ENCODE measurements around the gene CSF2. TPM values are rescaled to one million over a fixed set of nuclear protein-coding genes. Genes with fewer than 3 reads are reported as not detected.

CSF2 gene
- total RNA-seq, 1 experiment from 2014 or later: not detected

- no TSS peak for BruUV-seq (replicated peaks)
- H3K27me3 ChIP-seq (ENCODE audit: insufficient read depth, low read depth): peaks cover 11% of the 10 kb centered on the region; the same call in 1 of the 2 replicates
- no peak overlapping the region for H3K4me2 ChIP-seq
- intact Hi-C loops (cut with micrococcal nuclease; ENCODE audit: unreplicated experiment): no loop called here
- no peaks in the 10 kb centered on the region; the same call in 1 of the 2 replicates for H3K9me2 ChIP-seq (ENCODE audit: insufficient read depth)
- CTCF ChIA-PET: no interaction called here
- H3K36me3 ChIP-seq (ENCODE audit: low read depth): no peaks in the 10 kb centered on the region
- no peak overlapping the region for H3K27ac ChIP-seq
- no peaks in the 10 kb centered on the region for H3K9me3 ChIP-seq (ENCODE audit: insufficient read depth, low read depth)
- H3K4me1 ChIP-seq (replicated peaks; ENCODE audit: insufficient read depth): no peaks in the 10 kb centered on the region
- TF ChIP-seq EZH2 (IDR thresholded peaks at IDR 0.05; ENCODE audit: low read depth) (no peak), CTCF (conservative IDR thresholded peaks at IDR 0.05) (no peak)
- DNase-seq: no peak
- no peaks in the 10 kb centered on the region for H3K79me2 ChIP-seq (ENCODE audit: low read depth)
- no peaks in the 10 kb centered on the region for H3F3A ChIP-seq (ENCODE audit: insufficient read depth, low read depth)
- POLR2A ChIA-PET (ENCODE audit: unreplicated experiment): no interaction called here
- no peak overlapping the region for H3K4me3 ChIP-seq
- no peaks in the 10 kb centered on the region for H4K20me1 ChIP-seq (ENCODE audit: insufficient read depth)
- H2AFZ ChIP-seq: no peak overlapping the region
Measured at GRCh38 chr5:132033122-132033521, 40.5 kb upstream of the CSF2 start.

- intact Hi-C loops (cut with micrococcal nuclease; ENCODE audit: unreplicated experiment): no loop called here
- CTCF ChIA-PET: no interaction called here
- DNase-seq: no peak
- Histone ChIP-seq H3K9me2 (ENCODE audit: insufficient read depth) (no peaks in the 10 kb centered on the region; the same call in 1 of the 2 replicates), H3F3A (ENCODE audit: insufficient read depth, low read depth) (no peaks in the 10 kb centered on the region), H3K4me3 (no peak overlapping the region), H3K9me3 (ENCODE audit: insufficient read depth, low read depth) (no peaks in the 10 kb centered on the region), H3K79me2 (ENCODE audit: low read depth) (no peaks in the 10 kb centered on the region), H3K27me3 (ENCODE audit: insufficient read depth, low read depth) (peaks cover 4% of the 10 kb centered on the region; the same call in 1 of the 2 replicates), H3K36me3 (ENCODE audit: low read depth) (no peaks in the 10 kb centered on the region), H3K4me1 (replicated peaks; ENCODE audit: insufficient read depth) (no peaks in the 10 kb centered on the region), H4K20me1 (ENCODE audit: insufficient read depth) (no peaks in the 10 kb centered on the region), H2AFZ (no peak overlapping the region), H3K27ac (no peak overlapping the region), H3K4me2 (no peak overlapping the region)
- no TSS peak for BruUV-seq (replicated peaks)
- no peak for TF ChIP-seq EZH2 (IDR thresholded peaks at IDR 0.05; ENCODE audit: low read depth)
- no peak for TF ChIP-seq CTCF (conservative IDR thresholded peaks at IDR 0.05)
- POLR2A ChIA-PET (ENCODE audit: unreplicated experiment): no interaction called here
Measured at GRCh38 chr5:132037353-132037752, 36.2 kb upstream of the CSF2 start.

GRCh38 chr5:132044207-132044606, 29.4 kb upstream of the CSF2 start:
- Histone ChIP-seq H2AFZ (no peak overlapping the region), H3K4me2 (no peak overlapping the region), H3K4me1 (replicated peaks; ENCODE audit: insufficient read depth) (no peaks in the 10 kb centered on the region), H3K27me3 (ENCODE audit: insufficient read depth, low read depth) (peaks cover 18% of the 10 kb centered on the region; the same call in 1 of the 2 replicates), H3K4me3 (no peak overlapping the region), H4K20me1 (ENCODE audit: insufficient read depth) (no peaks in the 10 kb centered on the region), H3K9me2 (ENCODE audit: insufficient read depth) (no peaks in the 10 kb centered on the region), H3F3A (ENCODE audit: insufficient read depth, low read depth) (no peaks in the 10 kb centered on the region), H3K9me3 (ENCODE audit: insufficient read depth, low read depth) (no peaks in the 10 kb centered on the region), H3K79me2 (ENCODE audit: low read depth) (no peaks in the 10 kb centered on the region), H3K27ac (no peak overlapping the region), H3K36me3 (ENCODE audit: low read depth) (no peaks in the 10 kb centered on the region)
- TF ChIP-seq EZH2 (IDR thresholded peaks at IDR 0.05; ENCODE audit: low read depth) (no peak), CTCF (conservative IDR thresholded peaks at IDR 0.05) (no peak)
- intact Hi-C loops (cut with micrococcal nuclease; ENCODE audit: unreplicated experiment): no loop called here
- no TSS peak for BruUV-seq (replicated peaks)
- DNase-seq: no peak
- POLR2A ChIA-PET (ENCODE audit: unreplicated experiment): no interaction called here
- CTCF ChIA-PET: no interaction called here

Data from PC-9 (cell line).